GM23248 (cell line): Measurements from ENCODE around the gene DOCK10. TPM values are rescaled to one million over a fixed set of nuclear protein-coding genes. Genes with fewer than 3 reads are reported as not detected.

Experiments
- DNase-seq: peaks from one replicate; pipeline ENCODE4 v3.0.0-alpha.2; 2015
- H2AFZ ChIP-seq: fragments of 200-600 bp; sonication (generic); 2 replicates; pipeline ENCODE4 v1.6.1; 2016; ENCODE audit warnings: antibody characterized with exemption
- H3F3A ChIP-seq: fragments of 200-600 bp; sonication (generic); 2 replicates; pipeline ENCODE4 v1.6.1; 2016; ENCODE audit warnings: mild to moderate bottlenecking, antibody characterized with exemption, mixed run types; ENCODE audit not compliant: insufficient read depth
- H3K27ac ChIP-seq: fragments of 200-600 bp; sonication (generic); 2 replicates; pipeline ENCODE4 v1.5.1; 2016; ENCODE audit warnings: mild to moderate bottlenecking
- H3K27me3 ChIP-seq: fragments of 200-600 bp; sonication (generic); replicated peaks from 2 replicates; pipeline ENCODE4 v1.6.1; 2016; ENCODE audit warnings: mild to moderate bottlenecking; ENCODE audit not compliant: insufficient read depth
- H3K36me3 ChIP-seq: fragments of 200-600 bp; sonication (generic); 2 replicates; pipeline ENCODE4 v1.6.1; 2016; ENCODE audit warnings: low read depth, mild to moderate bottlenecking
- H3K4me1 ChIP-seq: fragments of 200-600 bp; sonication (generic); 2 replicates; pipeline ENCODE4 v1.6.1; 2016; ENCODE audit warnings: mild to moderate bottlenecking; ENCODE audit not compliant: insufficient read depth
- H3K4me2 ChIP-seq: fragments of 200-600 bp; sonication (generic); one replicate; pipeline ENCODE4 v1.6.1; 2016; ENCODE audit warnings: mild to moderate bottlenecking; ENCODE audit not compliant: unreplicated experiment
- H3K4me3 ChIP-seq: fragments of 200-600 bp; sonication (generic); 2 replicates; pipeline ENCODE4 v1.5.1; 2016; ENCODE audit warnings: mild to moderate bottlenecking
- H3K79me2 ChIP-seq: fragments of 200-600 bp; sonication (generic); 2 replicates; pipeline ENCODE4 v1.6.1; 2016; ENCODE audit warnings: mild to moderate bottlenecking; ENCODE audit not compliant: insufficient read depth
- H3K9ac ChIP-seq: fragments of 200-600 bp; sonication (generic); 2 replicates; pipeline ENCODE4 v1.6.1; 2016; ENCODE audit warnings: mild to moderate bottlenecking
- H3K9me2 ChIP-seq: fragments of 200-600 bp; sonication (generic); 2 replicates; pipeline ENCODE4 v1.6.1; 2016; ENCODE audit warnings: mixed run types, mild to moderate bottlenecking, moderate library complexity; ENCODE audit not compliant: insufficient read depth
- H3K9me3 ChIP-seq: fragments of 200-600 bp; sonication (generic); one replicate; pipeline ENCODE4 v1.6.1; 2017; ENCODE audit warnings: low read depth
- H4K20me1 ChIP-seq: fragments of 200-600 bp; sonication (generic); 2 replicates; pipeline ENCODE4 v1.6.0; 2016; ENCODE audit not compliant: insufficient read depth
- EZH2 ChIP-seq: fragments of 200-600 bp; sonication (generic); IDR thresholded peaks from 2 replicates; pipeline ENCODE4 v1.6.1; 2018; ENCODE audit warnings: antibody characterized with exemption, mild to moderate bottlenecking; ENCODE audit not compliant: insufficient read depth, poor library complexity, severe bottlenecking
- EZH2phosphoT487 ChIP-seq: fragments of 200-600 bp; sonication (generic); IDR thresholded peaks from 2 replicates; pipeline ENCODE4 v1.6.1; 2018; ENCODE audit warnings: antibody characterized with exemption, moderate library complexity, mild to moderate bottlenecking, low read depth; ENCODE audit not compliant: insufficient read depth
- WGBS, 2 experiments: methylation state at CpG; one replicate each; pipeline ENCODE4 v1.1.6; 2015 to 2017; ENCODE audit warnings: low lambda C conversion rate in 2 of 2, low coverage in 1 of 2; ENCODE audit errors: missing lambda C conversion rate in 2 of 2; 5-methylcytosine and 5-hydroxymethylcytosine counted together
- in situ Hi-C: fragments of 300-500 bp; cut with MboI; formaldehyde crosslinking; loops from 2 replicates; pipeline ENCODE4 v1.15.0; 2020
- polyA plus RNA-seq: library from polyadenylated mRNA; unstranded; fragments of >200 nt; fragmentation: Nextera tagmentation; extraction: Ambion mirVana; gene quantifications from 2 replicates; pipeline ENCODE4 v1.2.1, GENCODE V29; 2016
- total RNA-seq: library from RNA; depleted of rRNA; stranded (reverse); fragments of >200 nt; shearing (Covaris generic); gene quantifications from 2 replicates; pipeline ENCODE4 v1.2.3, GENCODE V29; 2014

The DOCK10 gene
- total and polyA plus RNA-seq, 2 experiments from 2014 or later: 8.5 to 19.2 TPM

DNA sequence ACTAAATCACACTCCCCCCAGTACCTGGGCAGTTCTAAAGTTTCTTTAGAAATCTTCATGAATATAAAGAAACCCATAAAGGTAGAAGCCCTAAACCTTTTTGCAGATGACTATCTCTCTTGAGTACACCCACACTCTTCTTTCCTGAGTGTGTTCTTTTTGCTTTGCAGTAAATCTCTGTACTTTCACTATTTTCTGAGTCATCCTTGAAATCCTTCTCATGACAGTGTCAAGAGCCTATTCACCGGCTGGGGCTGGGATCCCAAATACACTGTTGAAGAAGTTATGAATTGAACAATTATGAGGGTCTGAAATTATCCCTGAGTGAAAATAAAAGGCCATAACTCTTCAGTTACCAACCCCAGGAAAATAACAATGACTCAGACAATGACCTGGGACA is 192.2 kb downstream of the DOCK10 start:
- H3K27ac ChIP-seq: no peak overlapping the region
- no peak for TF ChIP-seq EZH2
- no peak for TF ChIP-seq EZH2phosphoT487
- no peaks in the 10 kb centered on the region for H3K9me3 ChIP-seq
- H3K9me2 ChIP-seq: no peaks in the 10 kb centered on the region
- 69 to 86% methylated on average over 1 of the region's 1 CpG for WGBS, 2 experiments
- H4K20me1 ChIP-seq: no peaks in the 10 kb centered on the region
- no peak overlapping the region for H3K9ac ChIP-seq
- H3K27me3 ChIP-seq: no peaks in the 10 kb centered on the region
- H3K4me1 ChIP-seq: peaks cover 15% of the 10 kb centered on the region
- peaks cover 21% of the 10 kb centered on the region for H3F3A ChIP-seq
- H3K36me3 ChIP-seq: peaks cover 7% of the 10 kb centered on the region; the same call in 1 of the 2 replicates
- in situ Hi-C loops: no loop called here
- DNase-seq: peak; percentile 56
- no peak overlapping the region for H2AFZ ChIP-seq
- no peak overlapping the region for H3K4me2 ChIP-seq
- H3K4me3 ChIP-seq: no peak overlapping the region
- H3K79me2 ChIP-seq: no peaks in the 10 kb centered on the region

DNA sequence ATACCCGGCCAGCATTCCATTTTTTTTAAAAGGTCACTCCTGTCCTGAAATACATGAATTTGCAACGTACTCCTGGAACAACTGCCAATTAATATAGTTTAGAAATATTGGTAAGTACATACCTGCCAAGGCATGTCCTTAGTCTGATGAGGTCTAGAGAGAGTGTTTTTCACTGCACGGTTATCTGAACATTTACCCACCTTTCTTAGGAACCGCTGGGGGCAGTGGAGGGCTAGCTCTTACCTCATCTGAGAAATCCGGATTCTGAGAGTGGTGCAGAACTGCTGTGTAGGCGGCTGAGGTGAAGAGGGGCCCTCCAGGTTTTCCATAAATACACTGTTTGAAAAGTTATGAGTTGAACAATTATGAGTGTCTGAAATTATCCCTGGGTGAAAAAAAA is 193.0 kb downstream of the DOCK10 start:
- H3K9ac ChIP-seq: no peak overlapping the region
- WGBS, 2 experiments: 82 to 87% methylated on average over 6 of the region's 6 CpGs
- H3K9me2 ChIP-seq: no peaks in the 10 kb centered on the region
- H3K9me3 ChIP-seq: no peaks in the 10 kb centered on the region
- DNase-seq: no peak
- H3K79me2 ChIP-seq: no peaks in the 10 kb centered on the region
- H3F3A ChIP-seq: peaks cover 21% of the 10 kb centered on the region
- H4K20me1 ChIP-seq: no peaks in the 10 kb centered on the region
- no peak overlapping the region for H3K4me3 ChIP-seq
- H3K4me2 ChIP-seq: no peak overlapping the region
- peaks cover 15% of the 10 kb centered on the region for H3K4me1 ChIP-seq
- no peak overlapping the region for H3K27ac ChIP-seq
- in situ Hi-C loops: no loop called here
- peaks cover 12% of the 10 kb centered on the region; the same call in 1 of the 2 replicates for H3K36me3 ChIP-seq
- no peak overlapping the region for H2AFZ ChIP-seq
- H3K27me3 ChIP-seq: no peaks in the 10 kb centered on the region
- TF ChIP-seq EZH2phosphoT487: no peak
- TF ChIP-seq EZH2: no peak

DNA sequence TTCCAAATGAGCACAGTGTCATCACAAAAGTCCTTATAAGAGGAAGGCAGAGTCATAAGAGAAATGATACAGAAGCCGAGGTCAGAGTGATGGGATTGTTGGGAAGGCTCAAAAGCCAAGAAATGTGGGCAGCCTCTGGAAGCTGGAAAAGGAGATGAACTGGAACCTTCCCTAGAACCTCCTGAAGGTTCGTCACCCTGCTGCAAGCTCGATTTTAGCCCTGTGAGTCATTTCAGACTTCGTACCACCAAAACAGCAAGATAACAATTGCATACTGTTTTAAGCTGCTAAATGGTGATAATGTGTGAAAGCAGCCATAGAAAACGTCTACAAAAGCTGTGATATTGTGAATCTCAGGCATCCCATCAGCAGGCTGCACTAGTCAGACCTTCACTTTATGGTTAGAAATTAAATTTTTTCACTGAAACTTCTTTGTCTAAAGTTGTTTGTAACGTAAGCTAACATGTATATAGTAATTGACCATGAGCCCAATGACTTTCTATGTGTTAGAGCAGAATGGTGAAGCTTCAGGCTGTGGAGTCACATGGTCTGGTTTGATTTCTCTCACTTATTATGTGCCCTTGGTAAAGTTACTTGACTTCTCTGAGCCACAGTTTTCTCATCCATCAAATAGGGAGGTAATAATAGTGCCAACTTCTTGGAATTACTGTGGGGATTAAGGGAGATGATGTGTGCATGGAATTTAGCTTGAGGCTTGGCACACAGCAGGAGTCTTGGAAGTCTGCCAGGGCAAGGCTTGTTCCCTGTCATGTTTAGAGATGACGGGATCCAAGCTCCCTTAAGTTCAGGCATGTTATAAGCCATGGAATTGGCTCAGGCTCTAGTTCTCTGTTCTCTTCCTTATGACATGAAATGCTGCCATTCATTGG is 194.1 kb downstream of the DOCK10 start:
- in situ Hi-C loops: no loop called here
- peak; percentile 73 for DNase-seq
- TF ChIP-seq EZH2 (no peak), EZH2phosphoT487 (no peak)

DNA sequence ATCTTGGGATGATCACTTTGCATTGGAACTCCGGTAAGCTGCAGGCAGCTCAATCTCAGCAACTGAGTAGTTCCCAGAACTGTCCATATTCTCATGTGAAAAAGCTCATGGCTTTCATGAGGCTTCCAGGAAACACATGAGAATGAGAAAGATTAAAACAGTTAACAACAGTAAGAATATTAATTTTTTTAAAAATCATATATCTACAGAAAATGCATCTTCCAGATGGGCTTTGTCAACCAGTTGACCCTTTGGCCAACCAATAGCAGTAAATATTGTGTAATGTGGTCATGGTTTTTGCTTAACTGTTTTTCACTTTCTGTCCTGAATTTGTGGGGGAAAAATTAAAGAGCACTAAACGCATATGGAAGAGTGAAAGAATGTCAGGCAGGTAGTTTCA is 194.9 kb downstream of the DOCK10 start:
- in situ Hi-C loops: no loop called here
- Histone ChIP-seq H3K9me3 (no peaks in the 10 kb centered on the region), H3F3A (peaks cover 13% of the 10 kb centered on the region), H3K27me3 (no peaks in the 10 kb centered on the region), H3K9me2 (no peaks in the 10 kb centered on the region), H3K36me3 (peaks cover 11% of the 10 kb centered on the region; the same call in 1 of the 2 replicates), H3K9ac (no peak overlapping the region), H3K27ac (no peak overlapping the region), H3K4me2 (no peak overlapping the region), H3K79me2 (no peaks in the 10 kb centered on the region), H2AFZ (no peak overlapping the region), H3K4me1 (peaks cover 15% of the 10 kb centered on the region), H4K20me1 (no peaks in the 10 kb centered on the region), H3K4me3 (no peak overlapping the region)
- TF ChIP-seq EZH2 (no peak), EZH2phosphoT487 (no peak)
- WGBS, 2 experiments: 96 to 100% methylated on average over 2 of the region's 2 CpGs
- no peak for DNase-seq

More for the DNA sequence above, 194.1 kb downstream of the DOCK10 start:
- H3F3A ChIP-seq: peaks cover 21% of the 10 kb centered on the region
- H3K79me2 ChIP-seq: no peaks in the 10 kb centered on the region
- H3K9me3 ChIP-seq: no peaks in the 10 kb centered on the region
- no peaks in the 10 kb centered on the region for H4K20me1 ChIP-seq
- no peaks in the 10 kb centered on the region for H3K9me2 ChIP-seq
- H3K4me1 ChIP-seq: peaks cover 15% of the 10 kb centered on the region
- 75 to 84% methylated on average over 7 of the region's 7 CpGs for WGBS, 2 experiments
- H3K36me3 ChIP-seq: peaks cover 12% of the 10 kb centered on the region; the same call in 1 of the 2 replicates
- no peak overlapping the region for H2AFZ ChIP-seq
- no peak overlapping the region for H3K27ac ChIP-seq
- H3K9ac ChIP-seq: no peak overlapping the region
- H3K4me3 ChIP-seq: no peak overlapping the region
- H3K4me2 ChIP-seq: no peak overlapping the region
- H3K27me3 ChIP-seq: no peaks in the 10 kb centered on the region
